HG02678 (cell line): ENCODE data around the gene NIT1.

Experiments
- ATAC-seq: cut with Tn5 transposase; IDR thresholded peaks from one replicate; pipeline ENCODE4 v1.9.1; 2021; ENCODE audit warnings: mild to moderate bottlenecking, moderate library complexity; ENCODE audit not compliant: unreplicated experiment

NIT1 gene

DNA sequence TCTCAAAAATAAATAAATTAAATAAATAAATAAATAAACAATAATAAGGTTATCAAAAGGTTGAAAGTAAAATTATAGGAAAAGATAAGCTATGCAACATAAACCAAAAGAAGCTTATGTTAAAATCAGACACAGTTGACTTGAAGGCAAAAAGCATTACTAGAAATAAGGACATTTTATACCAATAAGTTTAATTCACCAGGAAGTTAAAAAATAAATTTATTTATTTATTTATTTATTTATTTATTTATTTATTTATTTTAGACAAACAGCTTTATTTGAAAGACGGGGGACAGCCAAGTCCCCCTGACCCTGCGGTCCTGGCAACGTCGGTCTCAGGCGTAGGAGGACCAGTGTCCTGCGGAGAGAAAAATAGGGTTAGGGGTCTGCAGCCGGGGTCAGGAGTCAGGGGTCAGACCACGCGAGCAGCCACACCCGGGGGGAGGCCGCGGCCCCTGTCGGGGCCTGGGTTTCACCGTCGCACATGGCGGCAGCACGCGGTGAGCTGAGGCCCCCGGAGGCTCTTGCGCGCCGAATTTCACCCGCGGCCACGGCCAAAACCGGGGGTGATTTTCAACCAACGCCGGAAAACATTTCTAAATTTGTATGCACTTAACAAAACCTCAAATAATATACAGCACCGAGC is 23.0 kb downstream of the NIT1 start:
- no peak for ATAC-seq

DNA sequence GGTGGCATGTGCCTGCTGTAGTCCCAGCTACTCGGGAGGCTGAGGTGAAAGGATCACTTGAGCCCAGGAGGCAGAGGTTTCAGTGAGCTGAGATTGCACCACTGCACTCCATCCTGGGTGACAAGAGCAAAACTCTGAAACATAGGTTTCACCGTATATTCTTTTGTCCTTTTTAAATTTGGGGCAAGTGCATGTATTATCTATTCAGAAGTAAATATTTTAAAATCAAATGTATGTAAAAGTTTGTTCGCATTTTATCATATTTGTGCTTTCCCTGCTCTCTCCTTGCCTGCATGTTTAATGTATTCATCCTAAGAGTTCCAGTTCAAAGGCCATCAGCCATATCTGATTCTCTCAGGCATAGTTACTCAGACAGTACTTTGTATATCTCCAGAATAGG is 27.9 kb downstream of the NIT1 start:
- no peak for ATAC-seq

DNA sequence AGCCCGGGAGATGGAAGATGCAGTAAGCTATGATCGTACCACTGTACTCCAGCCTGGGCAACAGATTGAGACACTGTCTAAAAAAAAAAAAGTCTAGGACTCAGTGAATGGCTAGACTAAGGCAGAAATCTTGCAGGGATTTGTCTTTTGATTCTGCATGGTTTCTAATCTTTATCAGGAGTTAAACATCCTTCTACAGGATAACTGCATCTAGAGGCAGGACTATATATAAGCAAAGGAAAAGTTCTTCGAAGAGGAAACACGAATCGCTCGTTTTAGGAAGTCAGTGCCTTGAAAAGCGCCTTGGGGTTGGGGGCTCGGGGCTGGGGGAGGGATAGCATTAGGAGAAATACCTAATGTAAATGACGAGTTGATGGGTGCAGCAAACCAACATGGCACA is 35.3 kb downstream of the NIT1 start:
- ATAC-seq = no peak

DNA sequence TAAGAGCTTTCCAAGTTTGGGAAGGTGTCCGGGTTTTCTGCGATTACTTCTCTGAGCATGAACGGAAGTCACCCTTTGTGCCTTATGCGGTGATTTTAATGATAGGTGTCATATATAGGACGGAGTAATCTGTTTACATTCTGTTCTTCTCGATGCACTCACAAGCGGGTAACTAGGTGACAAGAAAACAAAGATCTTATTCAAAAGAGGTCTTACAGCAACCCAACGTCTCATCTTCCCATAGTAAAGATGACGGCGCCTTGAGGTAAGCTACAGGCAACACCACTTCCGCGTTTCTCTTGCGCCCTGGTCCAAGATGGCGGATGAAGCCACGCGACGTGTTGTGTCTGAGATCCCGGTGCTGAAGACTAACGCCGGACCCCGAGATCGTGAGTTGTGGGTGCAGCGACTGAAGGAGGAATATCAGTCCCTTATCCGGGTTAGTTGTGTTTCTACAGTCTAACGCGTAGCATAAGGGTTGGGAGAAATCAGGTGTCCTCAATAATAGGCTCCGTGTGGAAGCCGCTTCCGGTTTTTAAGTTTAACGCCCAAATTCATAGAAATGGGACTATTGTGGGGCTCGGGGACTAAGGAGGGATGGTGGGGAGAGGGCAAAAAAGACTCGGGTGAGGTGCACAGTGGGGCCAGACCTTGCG is 35.9 kb downstream of the NIT1 start, which contains the start of gene UFC1:
Gene UFC1 (plus strand): TSS at position 297 of the 656 bp plus-strand sequence. CDS start 20 bp downstream, at position 317.
- ATAC-seq = peak; percentile 93

DNA sequence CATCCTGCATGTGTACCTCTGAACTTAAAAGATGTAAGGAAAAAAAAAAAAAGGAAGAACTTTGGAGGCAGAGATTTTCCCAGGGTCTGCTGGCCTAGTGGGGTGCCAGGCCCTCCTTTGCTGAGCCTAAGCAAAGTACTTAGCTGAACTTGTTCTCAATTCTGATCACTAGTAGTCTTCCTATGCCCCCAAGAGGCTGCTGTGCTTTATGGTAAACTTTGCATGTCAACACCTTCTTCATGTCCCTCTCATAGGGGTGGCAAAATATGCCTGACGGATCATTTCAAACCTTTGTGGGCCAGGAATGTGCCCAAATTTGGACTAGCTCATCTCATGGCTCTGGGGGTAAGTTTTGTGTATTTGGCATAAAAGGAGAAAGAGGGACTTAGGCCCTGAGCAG is 40.0 kb downstream of the NIT1 start:
- ATAC-seq = no peak

DNA sequence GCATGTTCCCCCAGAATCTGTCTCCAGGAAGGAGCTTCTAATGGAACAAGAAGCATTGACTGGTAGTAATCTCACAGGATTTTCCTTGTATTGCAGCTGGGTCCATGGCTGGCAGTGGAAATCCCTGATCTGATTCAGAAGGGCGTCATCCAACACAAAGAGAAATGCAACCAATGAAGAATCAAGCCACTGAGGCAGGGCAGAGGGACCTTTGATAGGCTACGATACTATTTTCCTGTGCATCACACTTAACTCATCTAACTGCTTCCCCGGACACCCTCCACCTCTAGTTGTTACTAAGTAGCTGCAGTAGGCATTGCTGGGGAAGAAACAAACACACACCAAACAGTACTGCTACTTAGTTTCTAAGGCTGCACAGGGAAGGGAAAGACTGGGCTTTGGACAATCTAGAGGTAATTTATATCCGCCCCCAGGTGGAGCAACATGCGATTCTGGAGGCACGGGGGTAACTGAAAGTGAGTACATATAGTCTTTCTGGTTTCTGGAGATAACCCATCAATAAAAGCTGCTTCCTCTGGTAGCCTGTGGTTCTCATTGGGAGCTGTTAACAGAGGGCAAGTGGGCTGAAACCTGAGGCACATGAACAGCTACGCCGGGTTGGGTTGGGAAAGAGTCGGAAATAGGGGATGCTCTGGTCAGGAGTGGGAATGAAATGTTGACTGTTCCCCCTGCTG is 40.6 kb downstream of the NIT1 start:
- no peak for ATAC-seq

DNA sequence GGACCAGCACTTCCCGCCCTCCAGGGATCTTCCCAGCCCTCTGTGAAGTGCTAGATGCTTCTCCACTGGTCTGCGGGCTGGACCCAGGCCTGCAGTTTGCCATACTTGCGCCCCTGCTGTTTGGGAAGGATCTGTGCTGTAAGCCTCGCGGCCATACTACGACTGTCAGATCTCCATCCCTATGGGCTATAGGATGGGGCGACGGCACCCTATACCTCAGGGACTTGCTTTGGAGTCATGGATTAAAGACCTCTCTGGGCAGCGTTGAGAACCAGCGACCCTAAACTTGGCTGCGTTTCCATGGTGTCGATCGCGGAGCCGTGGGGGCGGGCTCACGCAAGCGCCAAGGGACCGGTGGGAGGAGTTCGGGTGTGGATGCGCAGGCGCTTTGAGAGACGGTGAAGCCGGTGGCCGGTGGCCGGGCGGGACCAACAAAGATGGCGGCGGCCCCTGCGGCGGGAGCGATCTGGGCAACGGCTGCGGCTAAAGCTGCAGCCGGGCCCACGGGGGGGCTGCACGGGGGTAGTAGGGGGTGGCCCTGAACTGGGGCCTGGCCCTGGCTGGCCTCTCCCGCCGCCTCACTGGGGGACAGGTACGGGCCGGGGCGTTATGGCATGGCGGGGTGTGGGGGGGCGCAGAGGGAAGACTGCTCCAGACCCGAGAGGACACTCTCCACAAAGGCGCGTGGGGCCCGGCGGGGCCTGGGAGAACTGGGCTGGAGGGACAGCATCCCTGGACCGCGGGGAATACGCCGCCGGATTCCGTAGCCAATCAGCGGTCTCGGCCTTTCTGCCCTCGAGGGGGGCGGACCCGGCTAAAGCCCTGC is 41.4 kb downstream of the NIT1 start, which contains the start of gene USP21:
Gene USP21 (plus strand): TSS at position 414 of the 826 bp plus-strand sequence. CDS start 1,141 bp downstream, outside the sequence.
- peak; percentile 84 for ATAC-seq

DNA sequence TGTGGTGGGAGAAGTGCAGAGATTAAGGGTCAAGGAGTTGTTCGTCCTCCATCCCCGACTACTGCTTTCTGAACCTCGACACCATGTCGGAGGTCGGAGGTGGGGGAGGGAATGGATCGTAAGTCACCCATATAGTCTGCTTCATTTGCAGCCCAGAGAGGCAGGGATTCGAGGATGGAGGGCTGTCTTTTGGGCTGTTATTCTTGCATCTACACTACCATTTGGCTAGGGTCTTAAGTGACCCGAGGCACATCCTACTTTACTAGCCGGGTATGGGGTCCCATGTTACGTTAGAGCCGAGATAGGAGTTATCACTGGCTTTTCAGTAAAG is 42.0 kb downstream of the NIT1 start:
- ATAC-seq = no peak

DNA sequence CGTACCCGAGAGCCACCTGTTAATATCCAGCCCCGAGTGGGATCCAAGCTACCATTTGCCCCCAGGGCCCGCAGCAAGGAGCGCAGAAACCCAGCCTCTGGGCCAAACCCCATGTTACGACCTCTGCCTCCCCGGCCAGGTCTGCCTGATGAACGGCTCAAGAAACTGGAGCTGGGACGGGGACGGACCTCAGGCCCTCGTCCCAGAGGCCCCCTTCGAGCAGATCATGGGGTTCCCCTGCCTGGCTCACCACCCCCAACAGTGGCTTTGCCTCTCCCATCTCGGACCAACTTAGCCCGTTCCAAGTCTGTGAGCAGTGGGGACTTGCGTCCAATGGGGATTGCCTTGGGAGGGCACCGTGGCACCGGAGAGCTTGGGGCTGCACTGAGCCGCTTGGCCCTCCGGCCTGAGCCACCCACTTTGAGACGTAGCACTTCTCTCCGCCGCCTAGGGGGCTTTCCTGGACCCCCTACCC is 42.8 kb downstream of the NIT1 start:
- no peak for ATAC-seq

DNA sequence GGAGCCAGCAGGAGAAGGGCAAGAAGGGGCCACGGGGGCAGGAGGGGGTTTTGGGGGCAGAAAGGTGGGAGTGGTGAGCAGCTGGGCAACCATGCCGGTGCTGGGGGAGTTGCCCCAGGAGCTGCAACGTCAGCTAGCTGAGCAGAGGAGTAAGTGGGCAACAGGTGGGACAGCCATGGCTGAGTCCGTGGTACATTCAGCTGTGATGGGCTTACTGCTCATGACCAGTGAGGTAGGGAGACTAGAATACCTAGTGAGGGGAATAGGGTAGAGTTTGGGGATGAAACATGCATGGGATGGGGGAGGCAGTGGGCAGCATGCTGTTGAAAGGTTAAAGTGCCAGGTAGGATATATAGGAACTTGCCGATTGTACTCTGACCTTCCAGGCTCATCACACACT is 43.7 kb downstream of the NIT1 start:
- ATAC-seq = no peak

DNA sequence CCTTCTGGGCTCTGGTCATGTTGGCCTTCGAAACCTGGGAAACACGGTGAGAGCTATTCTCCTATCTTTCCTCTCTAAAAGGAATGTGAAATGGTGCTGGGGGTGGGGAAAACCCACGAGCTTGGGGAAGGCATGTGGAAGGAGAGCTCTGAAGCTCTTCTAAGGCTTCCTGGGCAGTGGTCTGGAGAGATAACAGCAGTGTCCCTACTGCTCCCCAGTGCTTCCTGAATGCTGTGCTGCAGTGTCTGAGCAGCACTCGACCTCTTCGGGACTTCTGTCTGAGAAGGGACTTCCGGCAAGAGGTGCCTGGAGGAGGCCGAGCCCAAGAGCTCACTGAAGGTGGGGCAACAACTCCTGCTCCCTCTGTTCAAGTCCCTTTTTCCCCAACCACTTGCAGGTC is 44.1 kb downstream of the NIT1 start:
- no peak for ATAC-seq

DNA sequence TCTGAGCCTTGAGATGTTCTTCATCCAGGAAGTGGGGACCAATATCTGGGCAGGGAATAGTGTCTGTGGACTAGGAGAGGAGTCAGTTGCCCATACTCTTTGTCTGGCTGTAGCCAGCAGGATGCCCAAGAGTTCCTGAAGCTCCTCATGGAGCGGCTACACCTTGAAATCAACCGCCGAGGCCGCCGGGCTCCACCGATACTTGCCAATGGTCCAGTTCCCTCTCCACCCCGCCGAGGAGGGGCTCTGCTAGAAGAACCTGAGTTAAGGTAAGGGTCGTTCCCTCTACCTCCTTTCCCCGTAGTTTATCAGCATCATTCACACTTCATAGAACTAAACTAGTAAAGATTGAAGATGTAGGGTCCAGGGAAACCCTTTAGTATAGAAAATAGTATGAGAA is 44.9 kb downstream of the NIT1 start:
- no peak for ATAC-seq

DNA sequence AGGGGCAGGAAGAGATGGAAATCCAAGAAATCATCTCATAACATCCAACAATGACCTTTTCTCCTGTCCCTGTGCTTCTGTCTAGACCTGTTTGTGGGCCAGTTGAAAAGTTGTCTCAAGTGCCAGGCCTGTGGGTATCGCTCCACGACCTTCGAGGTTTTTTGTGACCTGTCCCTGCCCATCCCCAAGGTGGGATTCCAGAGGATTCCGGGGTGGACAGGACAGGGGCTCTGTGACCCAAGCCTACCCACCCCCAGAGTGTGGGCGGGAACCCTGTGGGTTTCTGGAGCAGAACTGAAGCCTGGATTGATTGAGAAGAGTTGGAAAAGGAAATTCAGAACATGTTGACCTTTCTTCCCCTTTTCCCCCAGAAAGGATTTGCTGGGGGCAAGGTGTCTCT is 45.9 kb downstream of the NIT1 start:
- ATAC-seq = no peak

DNA sequence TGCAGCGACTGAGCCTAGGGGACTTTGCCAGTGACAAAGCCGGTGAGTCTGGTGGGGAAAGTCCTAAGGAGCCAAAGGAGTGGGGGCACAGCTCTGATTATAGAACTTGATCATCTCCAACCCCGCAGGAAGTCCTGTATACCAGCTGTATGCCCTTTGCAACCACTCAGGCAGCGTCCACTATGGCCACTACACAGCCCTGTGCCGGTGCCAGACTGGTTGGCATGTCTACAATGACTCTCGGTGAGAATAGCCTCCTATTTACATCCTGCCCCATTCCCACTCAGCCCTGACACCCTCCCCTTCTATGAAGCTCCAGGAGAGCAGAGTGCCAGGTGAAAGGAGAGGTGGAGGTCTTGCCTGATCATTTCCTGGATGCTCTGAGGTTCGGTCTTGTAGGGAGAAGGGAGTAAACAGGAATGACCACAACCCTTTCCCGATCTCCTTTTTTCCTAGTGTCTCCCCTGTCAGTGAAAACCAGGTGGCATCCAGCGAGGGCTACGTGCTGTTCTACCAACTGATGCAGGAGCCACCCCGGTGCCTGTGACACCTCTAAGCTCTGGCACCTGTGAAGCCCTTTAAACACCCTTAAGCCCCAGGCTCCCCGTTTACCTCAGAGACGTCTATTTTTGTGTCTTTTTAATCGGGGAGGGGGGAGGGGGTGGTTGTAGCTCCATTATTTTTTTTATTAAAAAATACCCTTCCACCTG is 47.2 kb downstream of the NIT1 start:
- no peak for ATAC-seq

DNA sequence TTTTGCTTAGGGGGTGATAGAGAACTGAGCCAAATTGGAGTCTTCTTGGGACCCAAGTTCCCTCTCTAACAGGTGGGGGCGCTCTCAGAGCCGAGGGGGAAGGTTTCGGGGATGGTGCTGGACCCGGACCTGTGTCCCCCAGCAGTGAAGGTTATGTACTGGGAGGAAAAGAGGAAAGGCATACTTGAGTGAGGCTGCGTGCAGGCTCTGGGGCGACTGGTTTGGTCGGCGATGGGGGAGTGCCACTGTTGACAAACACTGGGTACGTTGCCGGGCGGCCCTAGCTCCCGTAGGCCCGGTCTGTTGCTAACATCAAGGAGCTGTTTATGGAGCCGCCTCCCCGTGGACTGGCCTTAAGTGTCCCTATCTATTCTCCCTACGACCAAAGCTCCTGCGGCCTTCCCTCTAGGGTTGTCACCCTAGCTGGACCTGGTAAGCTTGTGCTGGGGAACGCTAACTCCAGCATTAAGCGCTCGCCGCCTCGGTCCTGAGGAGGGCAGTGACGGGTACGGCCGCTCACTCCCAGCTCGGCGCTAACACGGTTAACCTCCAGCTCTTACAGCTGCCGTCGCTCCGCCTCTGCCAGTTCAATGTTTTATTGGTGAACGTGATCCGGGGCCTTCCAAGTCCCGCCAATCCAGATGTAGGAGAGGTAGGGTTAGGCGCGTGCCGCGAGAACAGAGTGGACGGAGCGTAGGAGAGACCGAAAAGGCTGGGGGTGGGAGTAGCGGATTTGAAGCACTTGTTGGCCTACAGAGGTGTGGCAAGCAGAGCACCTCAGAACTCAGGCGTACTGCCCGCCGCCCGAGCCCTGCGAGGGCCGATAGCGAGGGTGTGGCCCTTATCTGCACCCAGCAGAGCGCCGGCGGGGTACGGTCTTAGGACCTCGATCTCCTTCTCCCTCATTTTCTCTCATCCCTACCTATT is 48.1 kb downstream of the NIT1 start, which contains the start of gene PPOX:
Gene PPOX (plus strand): TSS at position 685 of the 927 bp plus-strand sequence. CDS start 422 bp downstream, outside the sequence.
- ATAC-seq = peak; percentile 94

DNA sequence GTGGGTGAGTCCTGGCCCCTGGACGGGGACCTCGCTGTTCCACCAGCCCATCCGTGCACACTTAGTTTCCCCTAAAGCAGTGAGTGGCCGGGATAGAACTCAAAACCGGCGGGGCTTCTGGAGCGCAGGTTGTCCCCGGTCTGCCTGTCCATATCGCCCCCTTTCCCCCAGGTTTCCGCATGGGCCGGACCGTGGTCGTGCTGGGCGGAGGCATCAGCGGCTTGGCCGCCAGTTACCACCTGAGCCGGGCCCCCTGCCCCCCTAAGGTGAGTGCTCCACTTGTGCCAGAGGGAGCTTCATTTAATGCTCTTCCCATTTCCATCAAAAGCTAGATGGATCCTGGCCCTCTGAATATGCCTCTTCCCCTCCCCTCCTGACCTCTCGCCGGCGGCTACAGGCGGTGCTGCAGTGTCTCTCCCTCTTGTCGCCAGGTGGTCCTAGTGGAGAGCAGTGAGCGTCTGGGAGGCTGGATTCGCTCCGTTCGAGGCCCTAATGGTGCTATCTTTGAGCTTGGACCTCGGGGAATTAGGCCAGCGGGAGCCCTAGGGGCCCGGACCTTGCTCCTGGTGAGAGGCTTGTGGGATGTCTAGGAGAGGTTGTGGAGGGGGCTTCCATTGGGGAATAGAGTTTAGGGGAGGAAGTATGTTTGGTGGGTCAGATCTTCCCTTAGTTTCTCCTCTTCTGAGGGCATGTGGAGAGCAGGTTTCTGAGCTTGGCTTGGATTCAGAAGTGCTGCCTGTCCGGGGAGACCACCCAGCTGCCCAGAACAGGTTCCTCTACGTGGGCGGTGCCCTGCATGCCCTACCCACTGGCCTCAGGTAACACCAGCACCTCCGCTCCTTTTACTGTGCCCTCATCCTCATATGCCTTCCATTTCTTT is 49.0 kb downstream of the NIT1 start:
- no peak for ATAC-seq

DNA sequence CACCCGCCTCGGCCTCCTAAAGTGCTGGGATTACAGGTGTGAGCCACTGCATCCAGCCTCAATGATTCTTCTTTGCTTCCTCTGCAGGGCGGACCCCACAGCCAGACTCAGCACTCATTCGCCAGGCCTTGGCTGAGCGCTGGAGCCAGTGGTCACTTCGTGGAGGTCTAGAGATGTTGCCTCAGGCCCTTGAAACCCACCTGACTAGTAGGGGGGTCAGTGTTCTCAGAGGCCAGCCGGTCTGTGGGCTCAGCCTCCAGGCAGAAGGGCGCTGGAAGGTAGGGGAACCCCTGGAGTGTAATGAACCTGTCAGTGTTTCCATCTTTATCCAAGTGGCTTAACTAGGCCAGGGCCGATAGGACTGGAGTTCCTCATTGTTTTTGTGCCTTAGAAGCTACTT is 51.0 kb downstream of the NIT1 start:
- ATAC-seq = no peak
